ENCODE results near the gene IFT20.

The IFT20 gene

GRCh38 chr17:28345419-28346198, 10.3 kb upstream of the IFT20 start:
- Histone ChIP-seq H3K36me3 (ENCODE audit: low read depth) (peaks cover 87% of the 10 kb centered on the region), H3K27me3 (ENCODE audit: insufficient read depth, poor library complexity, severe bottlenecking) (no peaks in the 10 kb centered on the region), H3K4me3 (ENCODE audit: severe bottlenecking) (no peak overlapping the region), H3K27ac (ENCODE audit: poor library complexity, severe bottlenecking) (peak overlapping the region; percentile 90), H3K4me1 (ENCODE audit: insufficient read depth, poor library complexity, severe bottlenecking) (peaks cover 21% of the 10 kb centered on the region), H3K9me3 (ENCODE audit: severe bottlenecking) (no peaks in the 10 kb centered on the region)
- DNase-seq (ENCODE audit: low spot score), result no peak
- no peak for ATAC-seq (ENCODE audit: low read depth)
- TF ChIP-seq, protein P1, sequence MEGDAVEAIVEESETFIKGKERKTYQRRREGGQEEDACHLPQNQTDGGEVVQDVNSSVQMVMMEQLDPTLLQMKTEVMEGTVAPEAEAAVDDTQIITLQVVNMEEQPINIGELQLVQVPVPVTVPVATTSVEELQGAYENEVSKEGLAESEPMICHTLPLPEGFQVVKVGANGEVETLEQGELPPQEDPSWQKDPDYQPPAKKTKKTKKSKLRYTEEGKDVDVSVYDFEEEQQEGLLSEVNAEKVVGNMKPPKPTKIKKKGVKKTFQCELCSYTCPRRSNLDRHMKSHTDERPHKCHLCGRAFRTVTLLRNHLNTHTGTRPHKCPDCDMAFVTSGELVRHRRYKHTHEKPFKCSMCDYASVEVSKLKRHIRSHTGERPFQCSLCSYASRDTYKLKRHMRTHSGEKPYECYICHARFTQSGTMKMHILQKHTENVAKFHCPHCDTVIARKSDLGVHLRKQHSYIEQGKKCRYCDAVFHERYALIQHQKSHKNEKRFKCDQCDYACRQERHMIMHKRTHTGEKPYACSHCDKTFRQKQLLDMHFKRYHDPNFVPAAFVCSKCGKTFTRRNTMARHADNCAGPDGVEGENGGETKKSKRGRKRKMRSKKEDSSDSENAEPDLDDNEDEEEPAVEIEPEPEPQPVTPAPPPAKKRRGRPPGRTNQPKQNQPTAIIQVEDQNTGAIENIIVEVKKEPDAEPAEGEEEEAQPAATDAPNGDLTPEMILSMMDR (IDR thresholded peaks at IDR 0.05; ENCODE audit: poor library complexity, severe bottlenecking), result no peak

GRCh38 chr17:28344435-28344901, 9.2 kb upstream of the IFT20 start:
- Histone ChIP-seq H3K27me3 (ENCODE audit: insufficient read depth, poor library complexity, severe bottlenecking) (no peaks in the 10 kb centered on the region), H3K4me1 (ENCODE audit: insufficient read depth, poor library complexity, severe bottlenecking) (peaks cover 21% of the 10 kb centered on the region), H3K9me3 (ENCODE audit: severe bottlenecking) (no peaks in the 10 kb centered on the region), H3K4me3 (ENCODE audit: severe bottlenecking) (no peak overlapping the region), H3K27ac (ENCODE audit: poor library complexity, severe bottlenecking) (no peak overlapping the region), H3K36me3 (ENCODE audit: low read depth) (peaks cover 87% of the 10 kb centered on the region)
- ATAC-seq (ENCODE audit: low read depth) (no peak), DNase-seq (ENCODE audit: low spot score) (no peak)
- TF ChIP-seq, protein P1 (IDR thresholded peaks at IDR 0.05; ENCODE audit: poor library complexity, severe bottlenecking), result no peak

DNA sequence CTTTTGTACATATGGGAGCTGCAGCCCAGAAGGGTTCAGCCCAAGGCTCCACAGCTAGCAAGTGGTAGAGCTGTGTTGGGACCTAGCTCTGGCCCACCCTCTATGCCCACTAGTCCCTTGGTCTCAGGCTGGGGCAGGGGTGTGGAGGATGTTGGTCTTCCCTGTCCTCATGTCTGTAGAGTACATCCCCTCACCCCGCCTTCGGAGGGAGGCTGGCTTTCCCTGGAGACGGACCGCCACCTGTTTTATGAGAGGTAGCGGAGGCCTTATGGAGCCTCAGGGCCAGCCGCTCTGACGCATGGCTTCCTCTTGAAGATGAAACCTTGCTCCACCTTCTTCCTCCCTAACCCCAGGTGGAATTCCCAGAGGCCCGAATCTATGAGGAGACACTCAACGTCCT, 8.7 kb upstream of the IFT20 start:
- Histone ChIP-seq H3K27me3 (ENCODE audit: insufficient read depth, poor library complexity, severe bottlenecking) (no peaks in the 10 kb centered on the region), H3K27ac (ENCODE audit: poor library complexity, severe bottlenecking) (no peak overlapping the region), H3K4me3 (ENCODE audit: severe bottlenecking) (no peak overlapping the region), H3K4me1 (ENCODE audit: insufficient read depth, poor library complexity, severe bottlenecking) (peaks cover 21% of the 10 kb centered on the region), H3K36me3 (ENCODE audit: low read depth) (peaks cover 85% of the 10 kb centered on the region), H3K9me3 (ENCODE audit: severe bottlenecking) (no peaks in the 10 kb centered on the region)
- no peak for ATAC-seq (ENCODE audit: low read depth)
- TF ChIP-seq, protein P1 (IDR thresholded peaks at IDR 0.05; ENCODE audit: poor library complexity, severe bottlenecking), result no peak
- DNase-seq (ENCODE audit: low spot score), result no peak

DNA sequence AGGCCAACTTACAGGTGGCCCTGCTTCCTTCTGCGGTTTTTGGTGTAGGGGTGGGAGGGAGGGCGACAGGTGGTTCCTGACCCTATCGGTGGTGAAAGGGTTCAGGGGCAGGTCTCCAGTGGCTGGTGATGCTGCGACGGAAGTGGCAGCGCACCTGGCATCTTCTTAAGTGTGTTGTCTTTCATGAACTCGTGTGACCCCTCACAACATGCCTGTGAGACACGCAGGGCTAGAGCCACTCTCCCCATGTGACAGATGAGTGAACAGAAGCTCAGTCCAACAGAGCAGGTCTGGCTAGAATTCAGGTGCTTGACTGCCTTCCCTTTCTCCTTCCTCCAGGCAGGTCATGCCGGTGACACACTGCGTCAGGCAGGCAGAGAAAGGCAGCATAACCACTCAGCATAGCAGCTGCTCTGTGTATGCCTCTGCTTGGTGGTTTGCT, 8.2 kb upstream of the IFT20 start:
- TF ChIP-seq, protein P1 (IDR thresholded peaks at IDR 0.05; ENCODE audit: poor library complexity, severe bottlenecking), result no peak
- no peak overlapping the region for H3K27ac ChIP-seq (ENCODE audit: poor library complexity, severe bottlenecking)

GRCh38 chr17:28342313-28342712, 7.0 kb upstream of the IFT20 start:
- no peak for DNase-seq (ENCODE audit: low spot score)
- H3K9me3 ChIP-seq (ENCODE audit: severe bottlenecking), result no peaks in the 10 kb centered on the region
- H3K4me1 ChIP-seq (ENCODE audit: insufficient read depth, poor library complexity, severe bottlenecking), result peaks cover 26% of the 10 kb centered on the region
- H3K4me3 ChIP-seq (ENCODE audit: severe bottlenecking), result no peak overlapping the region
- TF ChIP-seq, protein P1 (IDR thresholded peaks at IDR 0.05; ENCODE audit: poor library complexity, severe bottlenecking), result no peak
- no peak overlapping the region for H3K27ac ChIP-seq (ENCODE audit: poor library complexity, severe bottlenecking)
- no peak for ATAC-seq (ENCODE audit: low read depth)
- peaks cover 79% of the 10 kb centered on the region for H3K36me3 ChIP-seq (ENCODE audit: low read depth)
- H3K27me3 ChIP-seq (ENCODE audit: insufficient read depth, poor library complexity, severe bottlenecking), result no peaks in the 10 kb centered on the region

More for the DNA sequence above, 8.2 kb upstream of the IFT20 start:
- Histone ChIP-seq H3K4me3 (ENCODE audit: severe bottlenecking) (no peak overlapping the region), H3K9me3 (ENCODE audit: severe bottlenecking) (no peaks in the 10 kb centered on the region), H3K27me3 (ENCODE audit: insufficient read depth, poor library complexity, severe bottlenecking) (no peaks in the 10 kb centered on the region), H3K36me3 (ENCODE audit: low read depth) (peaks cover 80% of the 10 kb centered on the region), H3K4me1 (ENCODE audit: insufficient read depth, poor library complexity, severe bottlenecking) (peaks cover 22% of the 10 kb centered on the region)
- DNase-seq (ENCODE audit: low spot score), result no peak
- ATAC-seq (ENCODE audit: low read depth), result no peak
